K562 (cell line): Measurements from ENCODE around the gene TBC1D7. TPM values are rescaled to one million over a fixed set of nuclear protein-coding genes. Genes with fewer than 3 reads are reported as not detected.
A peak's percentile ranks its signal among the peaks of the same experiment; 100 is the strongest.

ENCODE experiments used
- ATF1 ChIP-seq, 2 experiments: fragments of 450-650 bp in 1 of 2; IDR thresholded peaks; 2 replicates each; pipeline ENCODE4 v1.6.1; 2016; ENCODE audit warnings: missing compliant biosample characterization in 1 of 2, missing genetic modification characterization in 1 of 2
- CBX8 ChIP-seq: fragments of 200-600 bp; sonication (generic); IDR thresholded peaks from 2 replicates; pipeline ENCODE4 v1.6.1; 2012; ENCODE audit warnings: borderline replicate concordance, mixed run types, low read depth, mild to moderate bottlenecking, moderate library complexity, mixed read lengths, low read length, control low read depth, inconsistent platforms; ENCODE audit not compliant: poor library complexity, severe bottlenecking; ENCODE audit errors: extremely low read depth
- CHD1 ChIP-seq: fragments of 200-600 bp; sonication (generic); IDR thresholded peaks from one replicate; pipeline ENCODE4 v1.6.1; 2012; ENCODE audit warnings: mild to moderate bottlenecking, moderate library complexity, low read length, inconsistent platforms
- DMBX1 ChIP-seq: fragments of 250-450 bp; sonication (Bioruptor Pico); IDR thresholded peaks from 2 replicates; pipeline ENCODE4 v1.8.0; 2022; ENCODE audit warnings: inconsistent platforms, mild to moderate bottlenecking, moderate library complexity, borderline replicate concordance
- DPF2 ChIP-seq: fragments of 450-650 bp; IDR thresholded peaks from 2 replicates; pipeline ENCODE4 v1.6.1; 2016
- E4F1 ChIP-seq: fragments of 250-450 bp; sonication (Bioruptor Pico); IDR thresholded peaks from 2 replicates; pipeline ENCODE4 v1.5.0; 2021; ENCODE audit warnings: mild to moderate bottlenecking, borderline replicate concordance
- JUNB ChIP-seq: fragments of 450-650 bp; formaldehyde crosslinking; conservative IDR thresholded peaks from 2 replicates; pipeline ENCODE4 v1.4.0; 2020; ENCODE audit warnings: mild to moderate bottlenecking
- MAFF ChIP-seq: IDR thresholded peaks from 2 replicates; pipeline ENCODE4 v1.6.1; 2012; ENCODE audit warnings: low read length, improper control_type of control experiment
- POLR2G ChIP-seq: fragments of 200-400 bp; formaldehyde crosslinking; IDR thresholded peaks from 2 replicates; pipeline ENCODE4 v1.6.1; 2017; ENCODE audit warnings: low read depth, mild to moderate bottlenecking, antibody characterized with exemption, low read length, moderate library complexity
- RBM25 ChIP-seq: fragments of 200-400 bp; formaldehyde crosslinking; IDR thresholded peaks from 2 replicates; pipeline ENCODE4 v1.6.1; 2018; ENCODE audit warnings: low read length, low read depth, moderate library complexity; ENCODE audit not compliant: severe bottlenecking
- RCOR1 ChIP-seq, 2 experiments: IDR thresholded peaks; 2 replicates each; pipeline ENCODE4 v1.6.1; 2012; ENCODE audit warnings: low read depth in 2 of 2, low read length in 2 of 2, borderline replicate concordance in 1 of 2, improper control_type of control experiment in 1 of 2
- SMARCA5 ChIP-seq: fragments of 450-650 bp; IDR thresholded peaks from 2 replicates; pipeline ENCODE4 v1.6.1; 2016
- SNRNP70 ChIP-seq: fragments of 200-400 bp; formaldehyde crosslinking; optimal IDR thresholded peaks from 2 replicates; pipeline ENCODE3; 2017; ENCODE audit warnings: low read depth, low read length
- ZBTB7A ChIP-seq: IDR thresholded peaks from 2 replicates; pipeline ENCODE4 v1.6.1; 2011; ENCODE audit warnings: low read depth, mild to moderate bottlenecking, low read length, moderate library complexity, borderline replicate concordance; ENCODE audit not compliant: control insufficient read depth
- ZNF3 ChIP-seq: fragments of 250-450 bp; sonication (Bioruptor Pico); IDR thresholded peaks from 2 replicates; pipeline ENCODE4 v1.5.0; 2021; ENCODE audit warnings: mild to moderate bottlenecking, moderate library complexity
- polyA plus RNA-seq, 8 experiments: library from polyadenylated mRNA; depleted of rRNA in 4 of 8; stranded (reverse) in 5 of 8; unstranded in 3 of 8; fragments of >200 nt; fragmentation: Nextera tagmentation in 2 of 8; fragmentation: Illumina TruSeq in 1 of 8; extraction: Ambion mirVana in 2 of 8; extraction: Trizol in 1 of 8; gene quantifications; 2 replicates each; pipeline versions ENCODE4 v1.2.1 to v1.2.3, GENCODE V29; 2011 to 2014; ENCODE audit warnings: inconsistent platforms in 1 of 8, missing spikeins in 1 of 8
- total RNA-seq, 7 experiments: library from RNA; depleted of rRNA in 6 of 7; stranded (reverse); fragments of >200 nt in 6 of 7; fragmentation: Illumina TruSeq in 2 of 7; extraction: Trizol in 2 of 7; gene quantifications; 2 replicates each; pipeline versions ENCODE4 v1.2.1 to v1.2.3, GENCODE V29; 2011 to 2021; ENCODE audit warnings: low replicate concordance in 1 of 7
- TF ChIP-seq, protein P1 (sequence below), 2 experiments: IDR thresholded peaks in 1 of 2; conservative IDR thresholded peaks in 1 of 2; 2 replicates each; pipeline ENCODE4 v1.6.1; 2016; ENCODE audit warnings: low read depth in 2 of 2, mild to moderate bottlenecking in 1 of 2, missing compliant biosample characterization in 1 of 2, missing genetic modification characterization in 1 of 2, moderate library complexity in 1 of 2
- TF ChIP-seq, protein P2 (sequence below): fragments of 450-650 bp; IDR thresholded peaks from 2 replicates; pipeline ENCODE4 v1.6.1; 2018; ENCODE audit warnings: mild to moderate bottlenecking, low read depth; ENCODE audit not compliant: partially characterized antibody

TBC1D7 gene
- total and polyA plus RNA-seq, 9 of the 15 experiments (the other 6 are each of a cell fraction or from before 2014, with no cell fraction given) = 49.4 to 107 (median 61.1) TPM

DNA sequence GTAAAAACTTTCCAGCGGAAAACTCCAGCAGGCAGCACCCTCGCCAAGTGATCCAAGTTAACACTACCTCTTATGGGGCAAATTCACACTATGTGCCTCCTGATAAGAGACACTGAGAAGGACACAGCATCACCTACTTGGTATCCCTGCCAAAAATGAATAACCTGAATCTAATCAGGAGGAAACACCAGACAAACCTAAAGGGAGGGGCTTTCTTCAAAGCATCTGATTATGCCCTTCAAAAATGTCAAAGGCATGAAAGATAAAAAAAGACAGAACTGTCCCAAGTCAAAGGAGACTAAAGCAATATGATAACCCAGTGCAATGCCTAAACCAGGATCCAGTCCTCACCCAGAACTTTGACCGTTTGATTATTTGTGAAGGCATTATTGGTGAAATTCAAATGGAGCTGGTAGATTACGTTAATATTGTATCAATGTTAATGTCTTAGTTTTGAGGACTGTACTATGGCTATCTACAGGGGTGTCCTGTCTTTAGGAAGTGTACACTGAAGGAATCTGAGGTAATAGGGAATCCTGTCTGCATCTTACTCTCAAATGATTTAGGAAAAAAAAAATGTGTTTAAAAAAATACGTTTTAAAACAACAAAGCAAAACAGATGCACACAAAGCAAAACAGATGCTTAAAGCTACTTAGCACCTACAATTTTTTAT, 8.3 kb downstream of the TBC1D7 start (continued):
- TF ChIP-seq JUNB = no peak
- TF ChIP-seq MAFF = no peak
- no peak for TF ChIP-seq POLR2G
- TF ChIP-seq CHD1 = no peak
- TF ChIP-seq ATF1 (CRISPR knock-in tag; IDR thresholded peaks at IDR 0.05) = no peak
- TF ChIP-seq ATF1 (tag; IDR thresholded peaks at IDR 0.05) = peak; percentile 31; the same call in 1 of the 2 replicates
- TF ChIP-seq, protein P1, sequence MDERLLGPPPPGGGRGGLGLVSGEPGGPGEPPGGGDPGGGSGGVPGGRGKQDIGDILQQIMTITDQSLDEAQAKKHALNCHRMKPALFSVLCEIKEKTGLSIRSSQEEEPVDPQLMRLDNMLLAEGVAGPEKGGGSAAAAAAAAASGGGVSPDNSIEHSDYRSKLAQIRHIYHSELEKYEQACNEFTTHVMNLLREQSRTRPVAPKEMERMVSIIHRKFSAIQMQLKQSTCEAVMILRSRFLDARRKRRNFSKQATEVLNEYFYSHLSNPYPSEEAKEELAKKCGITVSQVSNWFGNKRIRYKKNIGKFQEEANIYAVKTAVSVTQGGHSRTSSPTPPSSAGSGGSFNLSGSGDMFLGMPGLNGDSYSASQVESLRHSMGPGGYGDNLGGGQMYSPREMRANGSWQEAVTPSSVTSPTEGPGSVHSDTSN (CRISPR knock-in tag; IDR thresholded peaks at IDR 0.05; ENCODE audit: low read depth) = no peak
- TF ChIP-seq, protein P1 (tag; conservative IDR thresholded peaks at IDR 0.05; ENCODE audit: low read depth) = peak; percentile 62
- TF ChIP-seq CBX8 = no peak
- no peak for TF ChIP-seq RBM25
- no peak for TF ChIP-seq ZNF3 (CRISPR knock-in tag)
- TF ChIP-seq ZBTB7A = no peak
- no peak for TF ChIP-seq SNRNP70
- TF ChIP-seq SMARCA5 = no peak
- no peak for TF ChIP-seq E4F1 (CRISPR knock-in tag)
- TF ChIP-seq, protein P2, sequence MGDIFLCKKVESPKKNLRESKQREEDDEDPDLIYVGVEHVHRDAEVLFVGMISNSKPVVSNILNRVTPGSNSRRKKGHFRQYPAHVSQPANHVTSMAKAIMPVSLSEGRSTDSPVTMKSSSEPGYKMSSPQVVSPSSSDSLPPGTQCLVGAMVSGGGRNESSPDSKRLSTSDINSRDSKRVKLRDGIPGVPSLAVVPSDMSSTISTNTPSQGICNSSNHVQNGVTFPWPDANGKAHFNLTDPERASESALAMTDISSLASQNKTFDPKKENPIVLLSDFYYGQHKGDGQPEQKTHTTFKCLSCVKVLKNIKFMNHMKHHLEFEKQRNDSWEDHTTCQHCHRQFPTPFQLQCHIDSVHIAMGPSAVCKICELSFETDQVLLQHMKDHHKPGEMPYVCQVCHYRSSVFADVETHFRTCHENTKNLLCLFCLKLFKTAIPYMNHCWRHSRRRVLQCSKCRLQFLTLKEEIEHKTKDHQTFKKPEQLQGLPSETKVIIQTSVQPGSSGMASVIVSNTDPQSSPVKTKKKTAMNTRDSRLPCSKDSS = no peak
- TF ChIP-seq RCOR1 (IDR thresholded peaks at IDR 0.05; ENCODE audit: borderline replicate concordance in 1 of 2, low read depth in 2 of 2, low read length in 2 of 2) = peak; percentile 69 to 96; a peak in 3 of 4 replicates
- no peak for TF ChIP-seq DMBX1 (CRISPR knock-in tag)
- TF ChIP-seq DPF2 = peak; percentile 97
